Measurements from ENCODE around the gene C19orf44.

Gene C19orf44

DNA sequence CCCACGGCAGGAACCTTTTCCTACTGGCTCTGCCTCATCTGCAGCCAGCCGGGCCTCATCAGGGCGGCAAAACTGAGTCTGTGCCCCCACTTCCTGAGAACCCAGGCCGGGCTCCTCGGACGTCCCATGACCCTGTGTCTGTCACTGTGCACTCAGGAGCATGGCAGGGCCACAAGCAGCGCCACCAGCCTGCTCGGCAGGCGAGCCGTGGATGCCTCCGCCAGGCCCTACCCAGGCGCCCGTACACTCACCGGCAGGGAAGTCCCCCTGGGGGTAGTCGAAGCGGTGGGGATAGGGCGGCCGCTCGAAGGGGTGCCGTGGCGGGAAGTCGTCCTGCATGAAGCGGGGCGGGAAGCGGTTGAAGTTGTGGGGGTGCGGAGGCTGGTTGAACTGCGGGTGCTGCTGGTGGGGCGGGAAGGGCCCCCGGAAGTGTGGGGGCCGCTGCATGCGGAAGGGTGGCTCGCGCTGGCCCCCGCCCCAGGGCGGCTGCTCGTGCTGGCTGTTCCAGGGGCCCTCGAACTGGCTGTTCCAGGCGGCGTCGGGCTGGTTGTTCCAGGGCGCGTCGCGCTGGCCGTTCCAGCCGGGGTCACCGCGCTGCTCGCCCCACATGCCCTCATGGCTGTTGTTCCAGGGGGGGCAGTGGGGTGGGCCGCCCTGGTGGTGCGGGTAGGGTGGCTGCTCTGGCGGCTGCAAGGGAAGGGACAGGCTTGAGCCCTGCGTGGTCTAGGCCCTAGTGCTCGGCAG lies 29.0 kb downstream of the C19orf44 start:
- H3K9me3 ChIP-seq (ENCODE audit: insufficient read depth, low read length) = no peaks in the 10 kb centered on the region
- no peak for DNase-seq (ENCODE audit: low read depth, low spot score)
- no peak overlapping the region for H3K9ac ChIP-seq (ENCODE audit: insufficient read length, low read depth)
- no peak overlapping the region for H3K4me3 ChIP-seq (ENCODE audit: insufficient read length, low read depth)
- H3K27me3 ChIP-seq (ENCODE audit: insufficient read depth, insufficient read length) = no peaks in the 10 kb centered on the region
- TF ChIP-seq SUZ12 (IDR thresholded peaks at IDR 0.05; ENCODE audit: extremely low read depth, insufficient read depth, insufficient read length) = no peak
- no peak for TF ChIP-seq ZNF274 (IDR thresholded peaks at IDR 0.05; ENCODE audit: low read depth, low read length)
- no peak for TF ChIP-seq YY1 (IDR thresholded peaks at IDR 0.05; ENCODE audit: insufficient read depth, insufficient read length)
- peaks cover 92% of the 10 kb centered on the region for H3K36me3 ChIP-seq (ENCODE audit: insufficient read depth, insufficient read length, low read length)
- peaks cover 5% of the 10 kb centered on the region for H3K4me1 ChIP-seq (ENCODE audit: insufficient read depth, insufficient read length)

GRCh38 chr19:16525751-16526481 lies 29.7 kb downstream of the C19orf44 start:
- Histone ChIP-seq H3K4me3 (ENCODE audit: insufficient read length, low read depth) (no peak overlapping the region), H3K9me3 (ENCODE audit: insufficient read depth, low read length) (no peaks in the 10 kb centered on the region), H3K27me3 (ENCODE audit: insufficient read depth, insufficient read length) (no peaks in the 10 kb centered on the region), H3K4me1 (ENCODE audit: insufficient read depth, insufficient read length) (peaks cover 5% of the 10 kb centered on the region), H3K9ac (ENCODE audit: insufficient read length, low read depth) (no peak overlapping the region), H3K36me3 (ENCODE audit: insufficient read depth, insufficient read length, low read length) (peaks cover 92% of the 10 kb centered on the region)
- no peak for DNase-seq (ENCODE audit: low read depth, low spot score)
- TF ChIP-seq ZNF274 (IDR thresholded peaks at IDR 0.05; ENCODE audit: low read depth, low read length) = no peak
- no peak for TF ChIP-seq SUZ12 (IDR thresholded peaks at IDR 0.05; ENCODE audit: extremely low read depth, insufficient read depth, insufficient read length)
- no peak for TF ChIP-seq YY1 (IDR thresholded peaks at IDR 0.05; ENCODE audit: insufficient read depth, insufficient read length)

DNA sequence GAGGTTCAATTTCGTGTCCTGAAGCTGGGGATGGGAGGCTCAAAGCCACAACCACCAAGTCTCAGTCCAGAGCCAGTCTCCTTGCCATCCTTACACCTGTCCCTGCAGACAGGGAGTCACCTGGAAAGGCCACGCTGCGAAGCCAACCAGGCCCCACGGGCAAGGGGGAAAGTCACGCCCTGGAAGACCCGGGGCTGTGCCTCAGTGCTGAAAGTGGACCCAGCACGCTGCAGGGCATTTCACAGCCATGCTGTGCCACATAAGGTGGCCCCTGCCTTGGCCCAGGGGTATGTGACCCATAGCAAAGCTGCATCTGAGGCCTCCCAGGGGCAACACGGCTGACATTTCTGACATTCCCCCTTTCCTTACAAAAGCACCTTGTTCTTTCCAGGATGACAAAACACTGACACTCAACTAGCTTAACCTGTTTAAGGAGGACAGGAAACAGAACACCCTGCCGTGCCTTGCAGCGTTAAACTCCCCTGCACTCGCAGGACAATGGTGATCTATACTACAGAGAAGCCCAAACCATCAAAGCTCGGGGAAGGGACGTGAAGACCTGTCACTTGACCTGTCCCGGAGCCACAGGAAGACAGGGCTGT lies 31.2 kb downstream of the C19orf44 start:
- no peak for DNase-seq (ENCODE audit: low read depth, low spot score)
- no peaks in the 10 kb centered on the region for H3K9me3 ChIP-seq (ENCODE audit: insufficient read depth, low read length)
- H3K27me3 ChIP-seq (ENCODE audit: insufficient read depth, insufficient read length) = no peaks in the 10 kb centered on the region
- no peak for TF ChIP-seq SUZ12 (IDR thresholded peaks at IDR 0.05; ENCODE audit: extremely low read depth, insufficient read depth, insufficient read length)
- no peak for TF ChIP-seq YY1 (IDR thresholded peaks at IDR 0.05; ENCODE audit: insufficient read depth, insufficient read length)
- no peak for TF ChIP-seq ZNF274 (IDR thresholded peaks at IDR 0.05; ENCODE audit: low read depth, low read length)
- peaks cover 95% of the 10 kb centered on the region for H3K36me3 ChIP-seq (ENCODE audit: insufficient read depth, insufficient read length, low read length)
- no peak overlapping the region for H3K4me3 ChIP-seq (ENCODE audit: insufficient read length, low read depth)
- H3K9ac ChIP-seq (ENCODE audit: insufficient read length, low read depth) = no peak overlapping the region
- H3K4me1 ChIP-seq (ENCODE audit: insufficient read depth, insufficient read length) = peaks cover 7% of the 10 kb centered on the region

DNA sequence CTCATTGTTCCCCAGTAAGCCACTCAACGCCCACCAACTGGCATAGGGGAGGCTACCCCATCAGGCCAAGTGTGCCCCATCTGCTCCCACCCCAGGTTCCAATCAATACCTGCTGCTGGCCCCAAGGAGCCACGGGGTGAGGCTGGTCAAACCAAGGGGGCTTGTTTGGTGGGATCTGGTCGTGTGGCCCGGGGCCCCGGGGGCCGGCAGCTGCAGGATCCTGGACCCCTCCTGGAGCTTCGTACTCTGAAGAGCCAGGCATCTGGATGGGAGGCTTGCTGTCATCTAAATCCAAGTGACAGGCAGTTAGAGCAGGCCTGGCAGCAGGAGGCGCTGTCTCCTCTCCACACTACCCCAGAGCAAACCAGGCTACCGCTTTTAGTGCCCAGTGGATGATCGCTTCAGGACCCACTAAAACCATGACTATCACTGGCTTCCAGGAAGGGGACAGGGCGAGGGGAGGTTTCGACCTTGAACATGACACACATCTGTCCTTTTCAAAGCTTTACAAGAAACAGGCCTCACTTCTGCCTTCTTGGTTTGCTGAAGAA lies 31.9 kb downstream of the C19orf44 start:
- Histone ChIP-seq H3K4me3 (ENCODE audit: insufficient read length, low read depth) (no peak overlapping the region), H3K9me3 (ENCODE audit: insufficient read depth, low read length) (no peaks in the 10 kb centered on the region), H3K27me3 (ENCODE audit: insufficient read depth, insufficient read length) (no peaks in the 10 kb centered on the region), H3K4me1 (ENCODE audit: insufficient read depth, insufficient read length) (peaks cover 9% of the 10 kb centered on the region), H3K36me3 (ENCODE audit: insufficient read depth, insufficient read length, low read length) (peaks cover 95% of the 10 kb centered on the region), H3K9ac (ENCODE audit: insufficient read length, low read depth) (no peak overlapping the region)
- TF ChIP-seq YY1 (IDR thresholded peaks at IDR 0.05; ENCODE audit: insufficient read depth, insufficient read length) (no peak), SUZ12 (IDR thresholded peaks at IDR 0.05; ENCODE audit: extremely low read depth, insufficient read depth, insufficient read length) (no peak), ZNF274 (IDR thresholded peaks at IDR 0.05; ENCODE audit: low read depth, low read length) (no peak)
- DNase-seq (ENCODE audit: low read depth, low spot score) = no peak

- Histone ChIP-seq H3K27me3 (ENCODE audit: insufficient read depth, insufficient read length) (no peaks in the 10 kb centered on the region), H3K4me3 (ENCODE audit: insufficient read length, low read depth) (no peak overlapping the region), H3K36me3 (ENCODE audit: insufficient read depth, insufficient read length, low read length) (peaks cover 96% of the 10 kb centered on the region), H3K9me3 (ENCODE audit: insufficient read depth, low read length) (no peaks in the 10 kb centered on the region), H3K4me1 (ENCODE audit: insufficient read depth, insufficient read length) (peaks cover 9% of the 10 kb centered on the region), H3K9ac (ENCODE audit: insufficient read length, low read depth) (no peak overlapping the region)
- no peak for TF ChIP-seq SUZ12 (IDR thresholded peaks at IDR 0.05; ENCODE audit: extremely low read depth, insufficient read depth, insufficient read length)
- no peak for TF ChIP-seq ZNF274 (IDR thresholded peaks at IDR 0.05; ENCODE audit: low read depth, low read length)
- TF ChIP-seq YY1 (IDR thresholded peaks at IDR 0.05; ENCODE audit: insufficient read depth, insufficient read length) = no peak
- DNase-seq (ENCODE audit: low read depth, low spot score) = no peak
Measured at GRCh38 chr19:16529466-16530144, 33.4 kb downstream of the C19orf44 start.

DNA sequence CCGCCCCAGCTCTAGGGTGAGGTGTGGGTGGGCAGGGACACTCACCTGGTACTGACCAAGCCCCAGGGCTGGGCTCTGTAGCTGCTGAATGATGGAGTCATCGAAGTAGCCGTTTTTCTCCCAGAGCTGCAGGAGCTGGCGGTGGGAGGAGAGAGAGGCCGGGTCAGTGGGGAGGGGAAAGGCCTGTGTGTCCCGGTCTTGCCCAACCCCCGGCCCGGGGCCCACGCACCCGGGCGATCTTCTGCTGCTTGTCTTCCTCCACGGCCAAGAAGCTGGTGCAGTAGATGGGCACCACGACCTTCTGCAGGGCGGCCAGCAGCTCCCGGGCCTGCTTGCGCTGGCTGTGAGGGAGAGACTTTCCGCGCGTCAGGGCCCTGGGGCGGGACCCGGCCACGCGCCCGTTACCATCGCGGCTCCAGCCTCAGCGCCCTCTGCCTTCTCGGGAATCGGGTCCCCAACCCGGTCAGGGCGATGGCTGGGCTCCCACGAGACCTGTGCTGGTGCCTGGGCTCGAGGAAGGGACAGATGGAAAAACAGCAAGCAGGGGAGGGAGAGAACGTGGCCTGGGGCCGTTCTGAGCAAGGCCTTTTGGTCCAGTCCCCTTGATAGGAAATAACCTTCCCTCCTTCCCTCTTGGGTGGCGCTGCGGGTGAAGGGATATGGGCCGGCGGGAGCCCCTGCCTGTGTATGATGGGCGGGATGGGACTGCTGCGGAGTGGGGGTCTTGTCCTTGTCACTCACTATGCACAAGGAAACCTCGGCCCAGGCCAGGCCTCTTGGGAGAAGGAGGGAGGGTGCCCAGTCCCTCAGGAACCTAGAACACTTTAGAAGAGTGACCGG lies 34.6 kb downstream of the C19orf44 start:
- Histone ChIP-seq H3K36me3 (ENCODE audit: insufficient read depth, insufficient read length, low read length) (peaks cover 96% of the 10 kb centered on the region), H3K9ac (ENCODE audit: insufficient read length, low read depth) (no peak overlapping the region), H3K4me1 (ENCODE audit: insufficient read depth, insufficient read length) (peaks cover 4% of the 10 kb centered on the region), H3K4me3 (ENCODE audit: insufficient read length, low read depth) (no peak overlapping the region), H3K27me3 (ENCODE audit: insufficient read depth, insufficient read length) (no peaks in the 10 kb centered on the region), H3K9me3 (ENCODE audit: insufficient read depth, low read length) (no peaks in the 10 kb centered on the region)
- no peak for TF ChIP-seq YY1 (IDR thresholded peaks at IDR 0.05; ENCODE audit: insufficient read depth, insufficient read length)
- no peak for TF ChIP-seq ZNF274 (IDR thresholded peaks at IDR 0.05; ENCODE audit: low read depth, low read length)
- TF ChIP-seq SUZ12 (IDR thresholded peaks at IDR 0.05; ENCODE audit: extremely low read depth, insufficient read depth, insufficient read length) = no peak
- DNase-seq (ENCODE audit: low read depth, low spot score) = no peak

All from NT2/D1 (cell line).